Measurements from ENCODE around the gene PLEKHS1.
"Not testable (repeated sequence)": the region's sequence is repeated elsewhere in the genome, so short reads cannot be mapped to it uniquely, and the experiment has no call there.

PLEKHS1 gene

DNA sequence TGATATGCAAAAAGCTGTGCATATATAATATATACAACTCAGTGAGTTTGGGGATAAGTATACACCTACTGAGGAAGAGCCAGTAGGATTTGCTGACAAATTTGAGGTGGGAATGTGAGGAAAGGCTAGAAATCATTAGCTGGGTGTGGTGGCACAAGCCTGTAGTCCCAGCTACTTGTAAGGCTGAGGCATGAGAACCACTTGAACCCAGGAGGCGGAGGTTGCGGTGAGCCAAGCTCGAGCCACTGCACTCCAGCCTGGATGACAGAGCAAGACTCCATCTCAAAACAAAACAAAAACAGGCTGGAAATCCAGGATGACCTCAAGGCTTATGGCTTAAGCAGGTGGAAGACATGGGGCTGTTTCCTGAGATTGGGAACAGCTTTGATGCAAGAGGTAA is 10.6 kb upstream of the PLEKHS1 start:
- DNase-seq (ENCODE audit: low read depth): no peak

DNA sequence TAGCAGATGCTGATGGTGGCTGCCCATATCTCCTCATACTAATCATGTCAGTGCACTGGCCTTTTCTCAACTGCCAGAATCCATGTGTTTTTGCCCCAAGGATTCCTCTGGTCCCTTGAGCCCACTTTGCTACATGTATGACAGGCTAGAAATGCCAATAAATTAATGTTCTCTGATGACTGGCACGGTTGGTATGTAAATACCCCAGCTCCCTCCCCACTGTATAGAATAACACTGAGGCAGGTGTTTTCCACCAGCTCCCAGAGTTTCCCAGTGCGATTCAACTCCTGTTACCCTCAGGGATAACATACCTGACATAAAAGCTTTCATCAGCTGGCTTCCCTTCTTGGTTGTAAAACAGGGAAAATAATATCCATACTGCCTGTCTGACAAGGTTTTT is 9.0 kb upstream of the PLEKHS1 start:
- no peak for DNase-seq (ENCODE audit: low read depth)

DNA sequence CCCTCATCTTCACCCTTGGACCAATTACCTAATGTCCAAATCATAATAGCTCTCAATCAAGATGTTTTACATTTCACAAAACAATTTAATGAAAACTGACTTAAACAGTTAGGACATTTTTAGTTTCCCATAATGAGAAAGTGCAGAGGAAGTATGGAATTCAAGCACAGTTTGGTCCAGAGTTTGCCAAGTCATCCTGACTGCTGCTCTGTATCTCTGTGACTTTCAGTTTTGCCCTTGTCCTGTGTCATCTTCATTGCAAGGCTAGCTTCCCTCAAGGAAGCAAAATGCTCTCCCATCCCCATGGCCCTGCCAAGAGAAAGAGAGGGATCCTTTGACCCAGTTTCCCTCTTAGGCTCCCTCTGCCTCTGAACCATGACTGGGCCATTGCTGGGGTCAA is 7.9 kb upstream of the PLEKHS1 start:
- DNase-seq (ENCODE audit: low read depth): no peak

DNA sequence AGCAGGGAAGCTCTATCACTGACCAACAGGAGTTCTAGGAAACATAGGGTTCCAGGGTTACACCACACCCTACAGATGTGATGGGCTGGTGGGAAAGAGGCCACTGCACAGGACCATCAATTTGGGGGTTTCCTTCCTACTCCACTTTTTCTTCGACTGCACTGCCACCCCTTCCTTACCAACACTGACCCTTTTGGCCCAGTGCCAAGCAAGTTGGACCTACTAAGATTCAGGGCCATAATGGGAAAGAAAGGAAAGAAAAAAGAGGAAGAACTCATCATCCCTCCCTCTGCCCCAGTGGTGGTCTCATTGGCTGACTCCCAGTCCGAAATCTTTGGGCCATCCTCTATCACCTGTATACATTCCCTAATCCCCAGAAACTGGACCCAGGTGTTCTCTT is 6.1 kb upstream of the PLEKHS1 start:
- DNase-seq (ENCODE audit: low read depth): no peak

DNA sequence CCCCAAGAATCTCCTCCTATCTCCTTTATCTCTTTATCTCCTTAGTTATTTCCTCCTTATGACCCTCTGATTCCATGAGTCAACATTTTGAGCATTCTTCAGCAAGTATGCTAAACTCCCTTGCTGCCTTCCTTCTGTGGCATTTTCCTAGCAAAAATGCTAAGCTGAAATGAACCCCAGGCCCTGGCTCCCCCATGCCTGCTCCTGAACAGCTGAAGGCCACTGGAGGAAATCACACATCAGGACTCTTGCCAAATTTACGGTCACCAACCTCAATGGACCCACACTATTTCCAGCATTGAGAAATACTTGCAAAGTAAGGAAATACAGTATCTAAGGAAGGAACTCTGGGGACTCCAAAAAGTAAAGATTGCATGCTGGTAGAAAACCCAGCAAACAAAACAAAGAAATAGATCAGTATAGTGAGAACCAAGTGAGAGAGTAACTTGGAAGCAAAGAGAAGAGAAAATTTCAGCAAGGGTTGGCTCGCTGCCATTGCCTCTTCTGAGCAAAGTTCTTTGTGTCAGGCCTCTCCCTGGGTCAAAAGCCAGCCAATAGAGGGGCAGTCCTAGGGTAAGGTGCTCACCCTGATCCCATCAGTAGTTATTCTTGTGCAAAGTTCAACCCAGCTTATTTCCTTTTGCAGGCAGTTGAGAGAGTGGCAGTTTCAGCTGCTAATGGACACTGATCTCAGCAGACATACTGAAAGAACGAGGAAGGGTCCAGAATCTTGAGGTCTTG is 5.1 kb upstream of the PLEKHS1 start:
- DNase-seq (ENCODE audit: low read depth): peak; percentile 21

DNA sequence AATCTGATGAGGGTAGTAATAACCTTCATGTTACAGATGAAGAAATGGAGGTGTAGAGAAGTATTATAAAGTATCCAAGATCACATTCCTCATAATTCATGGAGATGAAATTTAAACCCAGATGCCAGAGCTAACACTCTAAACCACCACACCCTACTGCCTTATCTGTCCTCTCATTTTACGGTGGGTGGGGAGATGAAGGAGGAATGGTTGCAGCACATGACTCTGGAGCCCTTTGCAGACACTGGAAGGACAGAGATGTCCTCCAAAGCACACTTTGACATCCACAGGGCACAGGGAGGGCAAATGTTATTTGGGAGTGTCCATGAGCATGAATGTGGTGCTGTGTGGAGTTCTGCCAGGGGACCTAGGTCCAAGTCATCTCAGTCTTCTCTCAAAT is 1.1 kb downstream of the PLEKHS1 start:
- no peak for DNase-seq (ENCODE audit: low read depth)

DNA sequence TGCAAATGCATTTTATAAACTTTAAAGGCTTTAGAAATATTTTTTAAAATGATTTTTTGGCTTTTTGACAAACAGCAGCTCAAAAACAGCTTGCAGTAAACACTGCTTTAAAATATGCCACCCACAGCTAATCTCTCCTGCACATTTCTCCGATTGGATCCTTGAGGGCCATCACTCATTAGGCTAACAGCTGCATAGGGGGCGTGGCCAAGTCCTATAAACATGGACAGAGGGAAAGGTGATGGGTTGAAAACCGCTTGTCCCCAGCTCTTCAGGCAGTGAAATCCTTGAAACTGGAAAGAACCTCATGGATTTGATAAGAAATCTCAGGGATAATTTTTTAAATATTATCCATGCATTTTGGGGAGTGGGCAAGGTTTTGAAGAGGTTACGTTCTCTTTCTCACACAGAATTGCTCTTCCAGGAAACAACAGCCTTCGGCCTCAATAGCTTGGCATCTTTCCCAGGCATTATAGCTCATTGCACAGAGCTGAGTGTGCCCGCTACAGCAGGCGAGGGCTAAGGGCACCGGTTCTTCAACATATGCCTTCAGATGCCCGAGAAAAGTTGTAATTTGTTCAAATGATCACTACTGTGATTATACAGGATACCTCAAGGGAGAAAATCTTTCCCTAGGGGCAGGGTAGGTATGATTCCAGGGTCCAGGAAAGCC is 1.7 kb downstream of the PLEKHS1 start:
- no peak for DNase-seq (ENCODE audit: low read depth)

DNA sequence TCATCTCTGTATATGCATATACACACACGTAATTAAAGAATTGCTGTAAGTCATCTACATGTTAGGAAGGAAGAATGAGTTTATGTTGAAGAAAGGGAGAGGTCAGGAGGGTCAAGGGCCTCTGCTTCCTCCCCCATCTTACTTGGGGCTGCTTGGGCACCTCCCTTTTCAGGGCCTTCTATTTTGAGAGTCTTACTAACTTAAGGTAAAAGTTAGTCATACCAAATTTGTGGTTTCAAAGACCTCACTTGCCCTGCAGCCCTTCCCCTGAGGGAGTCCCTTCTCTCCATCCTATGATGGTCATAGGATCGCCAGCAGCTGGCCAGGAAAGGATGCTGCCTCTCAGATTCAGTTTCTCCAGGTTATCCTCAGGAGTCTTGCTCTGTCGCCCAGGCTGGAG is 2.6 kb downstream of the PLEKHS1 start:
- no peak for DNase-seq (ENCODE audit: low read depth)

DNA sequence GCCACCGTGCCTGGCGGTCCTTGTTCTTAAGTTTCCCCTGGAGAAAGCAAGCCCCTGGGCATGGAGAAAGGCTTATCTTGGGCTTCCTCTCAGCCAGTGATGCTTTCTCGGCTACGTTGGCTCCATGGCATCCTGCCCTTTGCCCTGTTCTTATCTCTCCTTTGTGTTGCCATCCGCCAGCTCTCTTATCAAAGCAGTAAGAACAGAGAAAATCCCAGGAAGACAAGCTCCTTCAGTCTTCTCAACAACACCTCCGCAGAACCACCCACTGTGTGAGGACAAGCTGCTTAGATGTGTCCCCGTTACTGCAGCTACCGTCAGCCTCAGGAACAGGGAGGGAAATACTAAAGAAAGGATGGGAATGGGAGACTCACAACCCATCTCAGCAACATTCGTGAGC is 3.3 kb downstream of the PLEKHS1 start:
- no peak for DNase-seq (ENCODE audit: low read depth)

DNA sequence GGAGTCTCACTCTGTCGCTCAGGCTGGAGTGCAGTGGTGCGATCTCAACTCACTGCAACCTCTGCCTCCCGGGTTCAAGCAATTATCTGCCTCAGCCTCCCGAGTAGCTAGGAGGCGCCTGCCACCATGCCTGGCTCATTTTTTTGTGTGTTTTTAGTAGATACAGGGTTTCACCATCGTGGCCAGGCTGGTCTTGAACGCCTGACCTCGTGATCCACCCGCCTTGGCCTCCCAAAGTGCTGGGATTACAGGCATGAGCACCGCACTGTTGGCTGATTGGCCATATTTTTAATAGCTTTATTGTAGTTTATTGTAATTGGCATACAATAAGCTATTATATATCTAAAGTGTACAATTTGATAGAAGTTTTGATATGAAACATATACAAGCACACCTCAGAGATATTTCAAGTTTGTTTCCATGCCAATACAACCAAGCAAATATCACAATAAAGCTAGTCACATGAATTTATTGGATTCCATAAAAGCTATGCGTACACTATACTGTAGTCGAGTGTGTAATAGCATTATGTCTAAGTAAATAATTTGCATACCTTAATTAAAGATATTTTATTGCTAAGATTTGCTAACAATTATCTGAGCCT is 5.6 kb downstream of the PLEKHS1 start:
- DNase-seq (ENCODE audit: low read depth): no peak

DNA sequence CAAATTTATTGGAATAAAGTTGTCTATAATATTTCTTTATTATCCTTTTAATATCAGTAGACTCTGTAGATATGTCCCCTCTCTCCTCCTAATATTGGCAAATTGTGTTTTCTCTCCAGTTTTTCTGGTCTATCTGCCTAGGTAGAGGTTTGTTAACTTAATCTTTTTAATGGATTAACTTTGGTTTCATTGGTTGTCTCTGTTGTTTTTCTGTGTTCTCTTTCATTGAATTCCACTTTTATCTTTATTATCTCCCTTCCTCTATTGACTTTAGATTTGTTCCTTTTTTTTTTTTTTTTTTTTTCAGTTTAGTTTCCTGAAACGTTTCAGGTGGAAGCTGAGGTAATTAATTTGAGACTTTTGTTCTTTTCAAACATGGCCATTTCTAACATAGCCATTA is 10.6 kb downstream of the PLEKHS1 start:
- DNase-seq (ENCODE audit: low read depth): no peak

DNA sequence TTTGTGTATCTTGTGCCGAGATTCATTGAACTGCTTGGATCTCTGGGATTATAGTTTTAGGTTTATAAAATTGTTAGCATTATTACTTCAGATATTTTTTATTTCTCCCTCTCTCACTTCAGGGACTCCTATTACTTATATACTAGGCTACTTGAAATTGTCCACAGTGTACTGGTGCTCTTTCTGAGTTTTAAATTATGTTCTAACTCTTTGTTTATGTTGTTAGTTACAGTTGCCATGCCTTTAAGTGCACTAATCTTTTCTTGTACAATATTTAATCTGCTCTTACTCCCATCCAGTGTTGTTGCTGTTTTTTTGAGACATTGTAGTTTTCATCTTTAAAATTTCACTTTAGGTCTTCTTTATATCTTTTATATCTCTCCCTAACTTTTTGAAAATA is 13.1 kb downstream of the PLEKHS1 start:
- no peak for DNase-seq (ENCODE audit: low read depth)

DNA sequence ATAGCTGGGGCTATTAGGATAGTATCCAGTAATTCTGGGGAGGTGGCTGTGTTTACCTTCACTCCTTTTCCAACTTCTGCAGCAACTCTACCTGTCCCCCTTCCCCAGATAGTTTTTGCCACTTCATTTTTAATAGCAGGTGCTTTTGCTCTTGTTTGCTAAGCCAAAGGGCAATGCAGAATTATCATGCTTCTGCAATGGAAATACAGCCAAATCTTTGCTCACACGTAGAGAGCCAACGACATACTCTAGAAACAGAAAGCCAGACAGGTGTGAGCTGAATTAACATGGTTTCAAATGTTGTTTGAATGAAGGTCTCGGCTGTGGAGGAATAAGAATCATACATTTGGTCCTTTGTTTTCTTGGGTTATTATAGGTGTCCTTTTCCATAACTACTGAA is 14.4 kb downstream of the PLEKHS1 start:
- DNase-seq (ENCODE audit: low read depth): no peak

DNA sequence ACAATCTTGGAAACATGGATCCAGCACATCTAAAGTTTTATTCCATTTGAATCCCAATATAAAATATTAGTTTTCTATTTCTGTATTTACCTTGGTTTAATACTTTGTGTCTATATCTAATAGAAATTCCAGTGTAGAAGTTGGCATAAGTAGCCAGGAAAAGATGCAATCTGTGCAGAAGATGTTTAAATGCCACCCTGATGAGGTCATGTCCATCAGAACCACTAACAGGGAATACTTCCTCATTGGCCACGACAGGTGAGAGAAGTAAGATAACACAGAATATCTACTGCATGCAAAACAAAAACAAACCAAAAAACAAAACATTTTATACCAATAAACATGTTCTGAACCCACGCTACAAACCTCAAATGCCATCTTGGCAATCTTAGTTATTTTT is 15.7 kb downstream of the PLEKHS1 start:
- no peak for DNase-seq (ENCODE audit: low read depth)

DNA sequence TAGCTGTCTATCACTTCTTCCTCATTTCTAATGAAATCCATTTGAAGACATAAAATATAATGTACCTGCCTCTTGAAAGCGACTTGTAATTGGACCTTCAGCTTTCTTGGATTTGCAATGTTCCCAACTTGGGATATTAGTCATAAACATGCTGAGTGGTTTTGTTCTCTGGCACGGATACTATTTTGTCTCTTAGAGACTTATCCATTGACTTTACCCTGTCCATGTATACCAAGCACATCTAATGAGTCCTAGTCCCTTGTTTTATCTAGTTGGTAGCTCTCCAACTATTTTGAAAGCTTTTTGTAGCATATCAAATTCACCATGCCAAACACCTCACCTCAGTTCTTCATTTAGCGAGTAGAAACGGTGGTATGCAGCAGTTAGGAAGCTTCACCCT is 18.9 kb downstream of the PLEKHS1 start:
- DNase-seq (ENCODE audit: low read depth): no peak

DNA sequence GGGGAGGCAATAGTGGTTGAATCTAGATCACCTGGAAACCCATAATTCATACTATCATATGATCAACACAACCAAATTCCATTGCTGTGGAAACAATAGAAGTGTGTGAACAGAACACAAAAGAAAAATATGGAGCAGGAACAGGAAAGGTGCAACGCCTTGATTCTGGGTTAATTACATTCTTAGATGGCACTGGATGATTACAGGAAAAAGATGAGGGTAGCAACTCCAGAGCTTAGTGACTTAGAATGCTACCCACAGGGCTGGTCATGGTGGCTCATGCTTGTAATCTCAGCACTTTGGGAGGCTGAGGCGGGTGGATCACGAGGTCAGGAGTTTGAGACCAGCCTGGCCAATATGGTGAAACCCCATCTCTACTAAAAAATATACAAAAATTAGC is 19.6 kb downstream of the PLEKHS1 start:
- DNase-seq (ENCODE audit: low read depth): not testable (repeated sequence)

DNA sequence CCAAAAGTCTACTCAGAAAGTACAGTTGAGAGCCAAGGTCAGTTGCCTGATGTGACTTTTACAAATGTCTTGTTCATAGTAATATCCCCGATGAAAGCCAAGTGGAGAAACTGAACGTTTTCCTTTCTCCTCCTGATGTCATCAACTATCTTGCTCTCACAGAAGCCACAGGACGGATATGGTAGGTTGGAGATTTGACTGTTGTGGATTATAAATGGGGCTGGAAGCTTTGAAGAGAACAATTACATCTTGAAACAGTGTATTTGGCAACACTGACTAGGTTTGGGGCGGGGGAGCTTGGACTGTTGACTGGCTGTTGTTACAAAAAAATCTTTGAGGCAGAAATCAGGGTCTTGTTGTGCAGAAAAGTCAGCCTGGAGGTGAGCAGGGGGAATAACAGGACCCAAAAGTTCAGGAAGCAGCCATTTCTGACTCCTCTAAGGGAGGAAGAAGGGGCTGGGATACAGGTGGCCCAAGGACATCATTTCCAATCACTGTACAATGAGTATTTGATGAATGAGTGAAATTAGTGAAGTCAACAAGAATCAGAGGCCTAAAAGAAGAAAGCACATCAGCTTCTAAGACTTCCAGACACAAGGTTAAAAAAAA is 24.3 kb downstream of the PLEKHS1 start:
- DNase-seq (ENCODE audit: low read depth): no peak

DNA sequence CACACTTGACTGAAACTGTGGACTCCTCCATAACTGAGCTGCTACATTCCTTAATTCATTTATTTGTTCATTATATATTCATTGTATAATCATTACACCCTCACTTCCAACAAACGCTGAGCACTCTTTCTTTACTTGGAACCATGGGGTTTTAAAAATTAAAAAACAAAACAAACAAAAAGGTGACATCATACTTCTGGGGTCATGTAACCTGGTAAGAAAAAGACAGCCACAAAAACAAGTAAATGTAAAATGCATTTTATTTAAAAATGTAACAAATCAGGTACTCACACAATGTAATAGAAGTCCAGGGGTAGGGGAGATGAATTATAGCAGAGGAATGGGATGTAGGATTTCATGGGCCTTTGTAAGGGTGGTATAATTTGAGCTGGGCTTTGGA is 25.1 kb downstream of the PLEKHS1 start:
- DNase-seq (ENCODE audit: low read depth): no peak

DNA sequence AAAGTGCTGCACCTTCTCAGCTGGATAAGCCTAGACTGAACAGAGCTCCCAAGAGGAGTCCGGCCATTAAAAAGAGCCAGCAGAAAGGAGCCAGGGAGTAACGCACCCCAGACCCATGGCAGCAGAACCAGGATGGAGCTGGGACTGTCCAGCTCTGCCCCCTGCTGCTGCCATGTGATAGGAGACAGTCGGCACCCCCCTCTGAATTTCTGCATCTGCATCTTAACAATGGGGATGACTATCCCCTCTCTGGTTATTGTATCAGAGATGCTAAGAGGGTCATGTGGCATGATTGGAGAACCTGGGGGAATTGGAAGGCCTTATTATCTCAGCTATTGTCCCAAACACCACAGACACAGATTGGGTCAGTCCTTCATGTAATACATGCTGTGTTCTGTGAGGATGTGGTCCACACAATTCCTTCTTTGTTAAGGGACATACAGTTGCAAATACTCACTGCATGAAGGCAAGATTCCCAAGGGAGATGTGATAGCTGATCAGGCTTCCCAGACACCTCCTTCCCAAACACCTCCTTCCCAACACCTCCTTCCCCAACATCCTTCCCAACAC is 29.3 kb downstream of the PLEKHS1 start:
- no peak for DNase-seq (ENCODE audit: low read depth)

DNA sequence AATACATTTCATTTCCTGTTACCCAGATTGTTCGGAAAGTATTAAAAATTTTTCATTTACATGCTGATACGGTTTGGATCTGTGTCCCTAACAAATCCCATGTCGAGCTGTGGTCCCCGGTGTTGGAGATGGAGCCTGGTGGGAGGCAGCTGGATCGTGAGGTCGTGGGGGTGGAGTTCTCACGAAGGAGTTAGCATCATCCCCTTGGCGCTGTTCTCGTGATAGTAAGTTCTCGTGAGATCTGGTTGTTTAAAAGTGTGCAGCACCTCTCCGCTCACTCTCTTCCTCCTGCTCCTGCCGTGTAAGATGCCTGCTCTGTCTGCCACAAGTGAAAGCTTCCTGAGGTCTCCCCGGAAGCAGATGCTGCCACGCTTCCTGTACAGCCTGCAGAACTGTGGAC is 30.9 kb downstream of the PLEKHS1 start:
- DNase-seq (ENCODE audit: low read depth): no peak

DNA sequence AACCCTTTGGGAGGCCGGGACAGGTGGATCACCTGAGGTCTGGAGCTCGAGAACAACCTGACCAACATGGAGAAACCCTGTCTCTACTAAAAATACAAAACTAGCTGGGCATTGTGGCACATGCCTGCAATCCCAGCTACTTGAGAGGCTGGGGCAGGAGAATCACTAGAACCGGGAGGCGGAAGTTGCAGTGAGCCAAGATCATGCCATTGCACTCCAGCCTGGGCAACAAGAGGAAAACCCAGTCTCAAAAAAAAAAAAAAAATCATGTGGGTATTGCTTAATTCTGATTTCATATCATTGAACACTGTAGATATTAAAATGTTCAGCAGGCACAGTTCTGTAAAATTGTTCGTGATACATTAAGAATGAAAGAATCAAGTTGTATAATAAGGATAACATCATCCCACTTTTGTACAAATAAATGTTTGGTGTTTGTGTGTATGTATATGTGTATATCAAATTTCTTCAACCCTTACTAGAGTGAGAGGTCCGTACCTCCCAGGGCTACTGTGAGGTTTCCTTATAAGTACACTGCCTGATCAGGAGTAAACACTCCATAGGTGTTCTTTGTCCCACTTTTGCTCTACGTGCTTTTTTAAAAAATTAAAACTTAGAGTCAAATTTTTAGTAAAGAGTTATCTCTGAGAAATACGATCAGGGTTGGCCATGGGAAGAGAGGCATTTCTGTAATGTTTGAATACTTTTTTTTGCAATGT is 31.7 kb downstream of the PLEKHS1 start:
- DNase-seq (ENCODE audit: low read depth): no peak

DNA sequence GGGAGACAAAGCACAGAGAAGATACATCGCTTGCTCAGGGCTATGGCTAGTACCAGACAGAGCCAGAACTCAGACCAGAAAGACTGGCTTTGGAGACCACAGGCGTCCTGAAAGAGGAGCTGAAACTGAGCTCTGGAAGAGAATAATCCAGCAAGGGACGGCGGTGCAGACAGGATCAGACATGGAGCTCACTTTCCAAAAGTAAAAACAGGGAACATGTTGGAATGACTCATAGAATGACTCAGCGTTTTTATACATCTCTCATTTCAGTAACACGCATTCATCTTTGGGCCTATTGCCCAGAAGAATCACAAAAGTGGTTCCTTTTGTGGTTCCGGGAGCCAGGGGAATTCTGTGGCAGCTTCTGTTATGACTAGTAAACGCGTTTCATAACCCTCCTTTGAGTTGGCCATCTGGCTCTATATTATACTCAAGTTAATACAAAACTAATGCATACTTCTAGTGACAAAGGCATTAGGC is 37.2 kb downstream of the PLEKHS1 start:
- DNase-seq (ENCODE audit: low read depth): peak; percentile 99
